ENCODE measurements around the gene PPP1R2. TPM values are rescaled to one million over a fixed set of nuclear protein-coding genes. Genes with fewer than 3 reads are reported as not detected.

PPP1R2 gene
- total RNA-seq, 4 donors from 2014 or later, result 50.7 to 143 (median 59.4) TPM

DNA sequence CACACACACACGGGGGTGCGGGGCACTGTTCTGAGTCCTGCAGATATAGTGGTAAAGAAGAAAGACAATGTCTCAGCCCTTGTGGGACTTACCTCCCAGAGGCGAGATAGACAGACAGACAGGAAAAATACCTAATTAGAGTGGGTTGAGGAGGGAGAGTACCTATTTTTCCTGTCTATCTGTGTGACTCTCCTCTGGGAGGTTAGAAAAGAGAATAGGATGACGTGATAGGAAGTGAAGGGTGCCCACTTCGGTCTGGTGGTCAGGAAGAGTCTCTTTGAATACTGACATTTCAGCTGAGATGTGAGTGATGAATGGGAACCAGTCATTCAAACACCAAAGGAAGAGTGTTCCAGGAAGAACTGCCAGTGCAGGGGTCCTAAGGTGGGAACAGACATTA is 44.7 kb upstream of the PPP1R2 start:
- Histone ChIP-seq H3K27ac (no peak overlapping the region), H3K27me3 (no peaks in the 10 kb centered on the region), H3K4me3 (no peak overlapping the region), H3K36me3 (no peaks in the 10 kb centered on the region), H3K4me1 (peaks cover 0 to 4% (median 0%) of the 10 kb centered on the region in 4 donors), H3K9me3 (no peaks in the 10 kb centered on the region)
- TF ChIP-seq POLR2AphosphoS5 (IDR thresholded peaks at IDR 0.05) (no peak), EP300 (IDR thresholded peaks at IDR 0.05; ENCODE audit: low read depth) (no peak)
- TF ChIP-seq, protein P1, sequence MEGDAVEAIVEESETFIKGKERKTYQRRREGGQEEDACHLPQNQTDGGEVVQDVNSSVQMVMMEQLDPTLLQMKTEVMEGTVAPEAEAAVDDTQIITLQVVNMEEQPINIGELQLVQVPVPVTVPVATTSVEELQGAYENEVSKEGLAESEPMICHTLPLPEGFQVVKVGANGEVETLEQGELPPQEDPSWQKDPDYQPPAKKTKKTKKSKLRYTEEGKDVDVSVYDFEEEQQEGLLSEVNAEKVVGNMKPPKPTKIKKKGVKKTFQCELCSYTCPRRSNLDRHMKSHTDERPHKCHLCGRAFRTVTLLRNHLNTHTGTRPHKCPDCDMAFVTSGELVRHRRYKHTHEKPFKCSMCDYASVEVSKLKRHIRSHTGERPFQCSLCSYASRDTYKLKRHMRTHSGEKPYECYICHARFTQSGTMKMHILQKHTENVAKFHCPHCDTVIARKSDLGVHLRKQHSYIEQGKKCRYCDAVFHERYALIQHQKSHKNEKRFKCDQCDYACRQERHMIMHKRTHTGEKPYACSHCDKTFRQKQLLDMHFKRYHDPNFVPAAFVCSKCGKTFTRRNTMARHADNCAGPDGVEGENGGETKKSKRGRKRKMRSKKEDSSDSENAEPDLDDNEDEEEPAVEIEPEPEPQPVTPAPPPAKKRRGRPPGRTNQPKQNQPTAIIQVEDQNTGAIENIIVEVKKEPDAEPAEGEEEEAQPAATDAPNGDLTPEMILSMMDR (IDR thresholded peaks at IDR 0.05), result no peak
- intact Hi-C loops (cut with DNase I; ENCODE audit: low total_unique reads) (no loop called here), in situ Hi-C loops (cut with MboI; ENCODE audit: low pct_ligation_motif_present in 1 of 4, low pct_unique_long_range_greater_than_20kb in 1 of 4, low sequenced_read_pairs in 3 of 4) (no loop called here)
- no peak for DNase-seq
- 80 to 83% methylated on average over 1 to 5 of the region's 5 CpGs for WGBS, 2 donors (ENCODE audit: low coverage in 1 of 2)

GRCh38 chr3:195587406-195587805 is 44.3 kb upstream of the PPP1R2 start:
- Histone ChIP-seq H3K36me3 (no peaks in the 10 kb centered on the region), H3K4me3 (no peak overlapping the region), H3K4me1 (peaks cover 0 to 4% (median 0%) of the 10 kb centered on the region in 4 donors), H3K27me3 (no peaks in the 10 kb centered on the region), H3K9me3 (no peaks in the 10 kb centered on the region), H3K27ac (no peak overlapping the region)
- in situ Hi-C loops (cut with MboI; ENCODE audit: low pct_ligation_motif_present in 1 of 4, low pct_unique_long_range_greater_than_20kb in 1 of 4, low sequenced_read_pairs in 3 of 4), result no loop called here
- DNase-seq, result no peak
- intact Hi-C loops (cut with DNase I; ENCODE audit: low total_unique reads), result no loop called here
- TF ChIP-seq, protein P1 (IDR thresholded peaks at IDR 0.05), result no peak
- TF ChIP-seq POLR2A (IDR thresholded peaks at IDR 0.05) (no peak), POLR2AphosphoS5 (IDR thresholded peaks at IDR 0.05) (no peak), EP300 (IDR thresholded peaks at IDR 0.05; ENCODE audit: low read depth) (no peak)
- WGBS, 2 donors (ENCODE audit: low coverage in 1 of 2), result 85% methylated on average over 4 of the region's 4 CpGs; no CpG with 5 or more reads in 1 of the 2 donors

DNA sequence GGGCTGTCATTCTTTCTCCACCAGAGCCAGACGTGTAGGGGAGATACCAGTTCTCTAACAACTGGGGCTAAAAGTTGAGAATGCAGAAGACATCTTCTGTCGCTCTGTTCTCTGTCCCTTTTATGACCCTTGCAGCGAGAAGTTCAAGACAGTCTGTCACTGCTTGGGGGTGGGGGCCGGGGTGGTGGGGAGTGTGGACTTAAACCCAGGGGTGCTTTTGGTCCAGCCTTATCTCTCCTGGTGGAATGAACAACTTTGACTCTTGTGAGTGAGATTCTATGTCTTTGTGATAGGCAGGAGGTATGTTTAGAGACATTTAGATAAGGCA is 41.4 kb upstream of the PPP1R2 start:
- intact Hi-C loops (cut with DNase I; ENCODE audit: low total_unique reads) (no loop called here), in situ Hi-C loops (cut with MboI; ENCODE audit: low pct_ligation_motif_present in 1 of 4, low pct_unique_long_range_greater_than_20kb in 1 of 4, low sequenced_read_pairs in 3 of 4) (no loop called here)
- WGBS, 2 donors (ENCODE audit: low coverage in 1 of 2), result 69% methylated on average over 4 of the region's 4 CpGs; no CpG with 5 or more reads in 1 of the 2 donors
- Histone ChIP-seq H3K27me3 (no peaks in the 10 kb centered on the region), H3K4me1 (peaks cover 0 to 4% (median 0%) of the 10 kb centered on the region in 4 donors), H3K4me3 (no peak overlapping the region), H3K36me3 (no peaks in the 10 kb centered on the region), H3K27ac (peak overlapping the region in 2 of 4 donors; percentile 18 to 41), H3K9me3 (no peaks in the 10 kb centered on the region)
- DNase-seq, result no peak
- TF ChIP-seq, protein P1 (IDR thresholded peaks at IDR 0.05), result no peak
- no peak for TF ChIP-seq EP300 (IDR thresholded peaks at IDR 0.05; ENCODE audit: low read depth)
- no peak for TF ChIP-seq POLR2A (IDR thresholded peaks at IDR 0.05)
- no peak for TF ChIP-seq POLR2AphosphoS5 (IDR thresholded peaks at IDR 0.05)

DNA sequence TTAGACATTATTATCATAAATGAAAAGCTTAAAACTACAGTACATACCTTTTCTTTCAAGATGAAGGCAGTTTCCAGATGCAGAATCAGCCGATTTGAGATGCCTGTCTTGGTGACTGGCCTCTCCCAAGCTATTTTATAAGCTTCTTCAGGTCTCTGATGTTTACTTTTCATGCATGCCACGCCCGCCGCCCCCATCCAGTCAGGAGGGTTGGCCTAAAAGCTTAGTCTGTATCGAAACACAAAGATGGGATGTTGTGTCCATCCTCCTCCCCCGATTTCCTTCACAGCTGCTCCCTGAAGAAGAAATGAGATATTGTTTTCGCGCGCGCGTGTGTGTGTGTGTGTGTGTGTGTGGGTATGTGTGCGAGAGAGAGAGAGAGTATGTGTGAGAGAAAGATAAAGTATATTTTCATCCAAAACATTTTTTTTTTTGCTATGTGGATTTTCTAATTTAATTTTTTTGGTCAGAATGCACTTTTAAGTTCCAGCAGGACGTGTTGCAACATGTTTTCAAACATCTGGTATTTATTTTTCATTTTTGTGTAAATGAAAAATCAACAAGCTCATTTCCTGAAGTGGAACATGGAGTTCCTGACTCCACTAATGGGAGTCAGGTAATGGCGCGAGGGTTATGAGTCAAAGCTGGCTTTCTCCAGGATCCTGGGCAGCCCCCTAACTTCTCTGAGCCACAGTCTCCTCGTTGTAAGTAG is 40.9 kb upstream of the PPP1R2 start, which contains the start of gene APOD:
Gene APOD (minus strand): TSS at position 110 of the 712 bp plus-strand sequence. CDS start 4,479 bp downstream, outside the sequence.
- peak; percentile 49 for DNase-seq
- intact Hi-C loops (cut with DNase I; ENCODE audit: low total_unique reads) (no loop called here), in situ Hi-C loops (cut with MboI; ENCODE audit: low pct_ligation_motif_present in 1 of 4, low pct_unique_long_range_greater_than_20kb in 1 of 4, low sequenced_read_pairs in 3 of 4) (no loop called here)
- Histone ChIP-seq H3K4me3 (no peak within 1 kb of the TSS), H3K27ac (peak within 1 kb of the TSS in 2 of 4 donors; percentile 18 to 41), H3K27me3 (no peaks in the 10 kb centered on the region), H3K36me3 (no peaks in the 10 kb centered on the region), H3K9me3 (no peaks in the 10 kb centered on the region), H3K4me1 (peaks cover 0 to 4% (median 0%) of the 10 kb centered on the region in 4 donors)
- 32 to 49% methylated on average over 8 to 16 of the region's 16 CpGs for WGBS, 2 donors (ENCODE audit: low coverage in 1 of 2)
- no peak for TF ChIP-seq POLR2AphosphoS5 (IDR thresholded peaks at IDR 0.05)
- TF ChIP-seq, protein P1 (IDR thresholded peaks at IDR 0.05), result no peak
- no peak for TF ChIP-seq EP300 (IDR thresholded peaks at IDR 0.05; ENCODE audit: low read depth)
- no peak for TF ChIP-seq POLR2A (IDR thresholded peaks at IDR 0.05)

Measured in transverse colon (tissue), 4 donors.